Measurements from ENCODE around the gene LYZL1. TPM values are rescaled to one million over a fixed set of nuclear protein-coding genes. Genes with fewer than 3 reads are reported as not detected.
"Not testable (repeated sequence)": the region's sequence is repeated elsewhere in the genome, so short reads cannot be mapped to it uniquely, and the experiment has no call there.

The LYZL1 gene
- total RNA-seq, 2 experiments from 2014 or later, result not detected

- intact Hi-C loops (cut with DNase I, micrococcal nuclease), result no loop called here
- H3K4me3 Mint-ChIP-seq, result no peak overlapping the region
- ATAC-seq (ENCODE audit: poor library complexity), result no peak
- Histone ChIP-seq H3K27me3 (ENCODE audit: control insufficient read depth in 1 of 2, insufficient read depth in 2 of 2, low read length in 2 of 2) (no peaks in the 10 kb centered on the region), H3K4me1 (ENCODE audit: insufficient read depth, low read length) (no peaks in the 10 kb centered on the region), H3K4me3 (ENCODE audit: low read length) (no peak overlapping the region), H3K27ac (ENCODE audit: low read depth in 1 of 2, low read length in 2 of 2) (no peak overlapping the region), H3K36me3 (ENCODE audit: insufficient read depth, low read length) (no peaks in the 10 kb centered on the region), H3K9me3 (ENCODE audit: control insufficient read depth in 1 of 2, insufficient read depth in 1 of 2, low read length in 2 of 2) (no peaks in the 10 kb centered on the region)
- H3K36me3 Mint-ChIP-seq (ENCODE audit: low read depth), result no peaks in the 10 kb centered on the region
- H3K4me1 Mint-ChIP-seq (ENCODE audit: low read depth), result no peaks in the 10 kb centered on the region
- TF ChIP-seq CTCF (IDR thresholded peaks at IDR 0.05), result no peak
- ChIA-PET CTCF (no interaction called here), POLR2A (no interaction called here)
- H3K27ac Mint-ChIP-seq, result no peak overlapping the region
- peaks cover 38% of the 10 kb centered on the region for H3K27me3 Mint-ChIP-seq
- DNase-seq, result no peak
- H3K9me3 Mint-ChIP-seq, result peaks cover 2% of the 10 kb centered on the region
Measured at GRCh38 chr10:29285624-29286051, 3.2 kb upstream of the LYZL1 start.

DNA sequence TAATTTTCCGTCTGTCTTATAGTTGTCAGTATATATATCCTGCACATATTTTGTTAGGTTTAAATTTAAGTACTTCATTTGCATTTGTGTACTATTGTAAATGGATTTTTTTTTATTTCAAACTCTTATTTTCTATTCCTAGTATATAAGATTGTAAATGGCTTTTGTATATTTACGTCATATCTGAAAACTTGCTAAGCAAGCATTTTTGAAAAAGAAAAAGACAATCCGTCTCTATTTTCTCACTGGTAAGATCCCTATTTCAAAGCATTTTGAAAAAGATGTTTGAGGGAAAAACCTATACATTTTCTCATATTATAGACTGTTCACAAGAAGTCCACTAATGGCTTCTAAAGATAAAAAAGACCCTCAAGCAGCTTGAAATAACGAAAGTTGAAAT lies 1.2 kb upstream of the LYZL1 start:
- no peak overlapping the region for H3K27ac Mint-ChIP-seq
- H3K27me3 Mint-ChIP-seq, result peaks cover 43% of the 10 kb centered on the region
- no peak overlapping the region for H3K4me3 Mint-ChIP-seq
- Histone ChIP-seq H3K36me3 (ENCODE audit: insufficient read depth, low read length) (no peaks in the 10 kb centered on the region), H3K4me3 (ENCODE audit: low read length) (no peak overlapping the region), H3K9me3 (ENCODE audit: control insufficient read depth in 1 of 2, insufficient read depth in 1 of 2, low read length in 2 of 2) (no peaks in the 10 kb centered on the region), H3K27me3 (ENCODE audit: control insufficient read depth in 1 of 2, insufficient read depth in 2 of 2, low read length in 2 of 2) (no peaks in the 10 kb centered on the region), H3K4me1 (ENCODE audit: insufficient read depth, low read length) (no peaks in the 10 kb centered on the region), H3K27ac (ENCODE audit: low read depth in 1 of 2, low read length in 2 of 2) (no peak overlapping the region)
- intact Hi-C loops (cut with DNase I, micrococcal nuclease), result no loop called here
- H3K9me3 Mint-ChIP-seq, result no peaks in the 10 kb centered on the region
- no peaks in the 10 kb centered on the region for H3K4me1 Mint-ChIP-seq (ENCODE audit: low read depth)
- DNase-seq, result no peak
- CTCF ChIA-PET, result no interaction called here
- ATAC-seq (ENCODE audit: poor library complexity), result no peak
- POLR2A ChIA-PET, result no interaction called here
- TF ChIP-seq CTCF (IDR thresholded peaks at IDR 0.05), result no peak
- no peaks in the 10 kb centered on the region for H3K36me3 Mint-ChIP-seq (ENCODE audit: low read depth)

- peaks cover 56% of the 10 kb centered on the region for H3K27me3 Mint-ChIP-seq
- H3K9me3 ChIP-seq (ENCODE audit: control insufficient read depth in 1 of 2, insufficient read depth in 1 of 2, low read length in 2 of 2); CTCF ChIA-PET; H3K4me3 ChIP-seq (ENCODE audit: low read length); H3K4me3 Mint-ChIP-seq; H3K9me3 Mint-ChIP-seq; H3K27me3 ChIP-seq (ENCODE audit: control insufficient read depth in 1 of 2, insufficient read depth in 2 of 2, low read length in 2 of 2); H3K36me3 Mint-ChIP-seq (ENCODE audit: low read depth); POLR2A ChIA-PET; H3K4me1 ChIP-seq (ENCODE audit: insufficient read depth, low read length); ATAC-seq (ENCODE audit: poor library complexity); H3K27ac Mint-ChIP-seq; DNase-seq; H3K27ac ChIP-seq (ENCODE audit: low read depth in 1 of 2, low read length in 2 of 2); H3K4me1 Mint-ChIP-seq (ENCODE audit: low read depth); intact Hi-C loops (cut with DNase I, micrococcal nuclease); H3K36me3 ChIP-seq (ENCODE audit: insufficient read depth, low read length): not testable (repeated sequence)
Measured at GRCh38 chr10:29291561-29291960, 2.7 kb downstream of the LYZL1 start.

- CTCF ChIA-PET; H3K4me1 ChIP-seq (ENCODE audit: insufficient read depth, low read length); POLR2A ChIA-PET; ATAC-seq (ENCODE audit: poor library complexity); H3K4me3 Mint-ChIP-seq; H3K36me3 ChIP-seq (ENCODE audit: insufficient read depth, low read length); H3K27ac ChIP-seq (ENCODE audit: low read depth in 1 of 2, low read length in 2 of 2); H3K27me3 ChIP-seq (ENCODE audit: control insufficient read depth in 1 of 2, insufficient read depth in 2 of 2, low read length in 2 of 2); H3K27ac Mint-ChIP-seq; intact Hi-C loops (cut with DNase I, micrococcal nuclease); H3K4me3 ChIP-seq (ENCODE audit: low read length); DNase-seq; H3K9me3 ChIP-seq (ENCODE audit: control insufficient read depth in 1 of 2, insufficient read depth in 1 of 2, low read length in 2 of 2); H3K4me1 Mint-ChIP-seq (ENCODE audit: low read depth); H3K9me3 Mint-ChIP-seq; H3K36me3 Mint-ChIP-seq (ENCODE audit: low read depth): not testable (repeated sequence)
- peaks cover 50% of the 10 kb centered on the region for H3K27me3 Mint-ChIP-seq
Measured at GRCh38 chr10:29292406-29292805, 3.5 kb downstream of the LYZL1 start.

Measured in CD4-positive, alpha-beta T cell (primary cell).